ENCODE measurements around the gene TMEM145. TPM values are rescaled to one million over a fixed set of nuclear protein-coding genes. Genes with fewer than 3 reads are reported as not detected.

The TMEM145 gene
- total and polyA plus RNA-seq, 2 donors (not counting 1 experiment from before 2014, with no cell fraction given), result 0.05 to 0.83 TPM

- Histone ChIP-seq H3K36me3 (ENCODE audit: control insufficient read depth, insufficient read depth, low read length) (peaks cover 58% of the 10 kb centered on the region), H3K79me2 (ENCODE audit: control insufficient read depth, insufficient read depth, low read length) (peaks cover 4% of the 10 kb centered on the region), H3K4me1 (ENCODE audit: control insufficient read depth, extremely low read depth, insufficient read depth, low read length) (no peaks in the 10 kb centered on the region), H2AFZ (ENCODE audit: low read length) (no peak overlapping the region), H3K4me3 (replicated peaks in 1 of 4; ENCODE audit: control extremely low read depth in 1 of 4, insufficient read depth in 1 of 4, low read depth in 3 of 4, low read length in 4 of 4) (no peak overlapping the region), H4K20me1 (ENCODE audit: control insufficient read depth, extremely low read depth, insufficient read depth, low read length) (no peaks in the 10 kb centered on the region), H3K27me3 (ENCODE audit: control insufficient read depth, insufficient read depth, low read length) (no peaks in the 10 kb centered on the region), H3K27ac (ENCODE audit: insufficient read depth, low read length) (no peak overlapping the region), H3K9ac (ENCODE audit: insufficient read depth, low read length) (no peak overlapping the region), H3K9me3 (ENCODE audit: control insufficient read depth, insufficient read depth, low read depth, low read length) (no peaks in the 10 kb centered on the region), H3K4me2 (ENCODE audit: extremely low read depth, insufficient read depth, low read length) (no peak overlapping the region)
- no peak for TF ChIP-seq EZH2 (IDR thresholded peaks at IDR 0.05; ENCODE audit: low read length, missing control alignments)
- no peak for TF ChIP-seq CTCF (conservative IDR thresholded peaks at IDR 0.05 in 1 of 2, IDR thresholded peaks at IDR 0.05 in 1 of 2; ENCODE audit: low read depth in 1 of 2, low read length in 2 of 2)
- no peak for DNase-seq (ENCODE audit: low read depth in 2 of 2)
Measured at GRCh38 chr19:42291435-42291810, 21.7 kb upstream of the TMEM145 start.

- DNase-seq (ENCODE audit: low read depth in 2 of 2), result no peak
- TF ChIP-seq EZH2 (IDR thresholded peaks at IDR 0.05; ENCODE audit: low read length, missing control alignments) (no peak), CTCF (conservative IDR thresholded peaks at IDR 0.05 in 1 of 2, IDR thresholded peaks at IDR 0.05 in 1 of 2; ENCODE audit: low read depth in 1 of 2, low read length in 2 of 2) (no peak)
- Histone ChIP-seq H3K9ac (ENCODE audit: insufficient read depth, low read length) (no peak overlapping the region), H3K4me2 (ENCODE audit: extremely low read depth, insufficient read depth, low read length) (no peak overlapping the region), H2AFZ (ENCODE audit: low read length) (no peak overlapping the region), H3K27ac (ENCODE audit: insufficient read depth, low read length) (no peak overlapping the region), H4K20me1 (ENCODE audit: control insufficient read depth, extremely low read depth, insufficient read depth, low read length) (no peaks in the 10 kb centered on the region), H3K27me3 (ENCODE audit: control insufficient read depth, insufficient read depth, low read length) (no peaks in the 10 kb centered on the region), H3K4me1 (ENCODE audit: control insufficient read depth, extremely low read depth, insufficient read depth, low read length) (no peaks in the 10 kb centered on the region), H3K79me2 (ENCODE audit: control insufficient read depth, insufficient read depth, low read length) (no peaks in the 10 kb centered on the region), H3K4me3 (replicated peaks in 1 of 4; ENCODE audit: control extremely low read depth in 1 of 4, insufficient read depth in 1 of 4, low read depth in 3 of 4, low read length in 4 of 4) (no peak overlapping the region), H3K36me3 (ENCODE audit: control insufficient read depth, insufficient read depth, low read length) (peaks cover 53% of the 10 kb centered on the region), H3K9me3 (ENCODE audit: control insufficient read depth, insufficient read depth, low read depth, low read length) (no peaks in the 10 kb centered on the region)
Measured at GRCh38 chr19:42292042-42292960, 20.8 kb upstream of the TMEM145 start.

- no peaks in the 10 kb centered on the region for H4K20me1 ChIP-seq (ENCODE audit: control insufficient read depth, extremely low read depth, insufficient read depth, low read length)
- peaks cover 46% of the 10 kb centered on the region for H3K36me3 ChIP-seq (ENCODE audit: control insufficient read depth, insufficient read depth, low read length)
Measured at GRCh38 chr19:42292963-42293362, 20.1 kb upstream of the TMEM145 start.

More at GRCh38 chr19:42292963-42293362, 20.1 kb upstream of the TMEM145 start:
- no peaks in the 10 kb centered on the region for H3K27me3 ChIP-seq (ENCODE audit: control insufficient read depth, insufficient read depth, low read length)
- H2AFZ ChIP-seq (ENCODE audit: low read length), result no peak overlapping the region
- DNase-seq (ENCODE audit: low read depth in 2 of 2), result no peak
- no peak overlapping the region for H3K4me3 ChIP-seq (replicated peaks in 1 of 4; ENCODE audit: control extremely low read depth in 1 of 4, insufficient read depth in 1 of 4, low read depth in 3 of 4, low read length in 4 of 4)
- TF ChIP-seq CTCF (conservative IDR thresholded peaks at IDR 0.05 in 1 of 2, IDR thresholded peaks at IDR 0.05 in 1 of 2; ENCODE audit: low read depth in 1 of 2, low read length in 2 of 2) (no peak), EZH2 (IDR thresholded peaks at IDR 0.05; ENCODE audit: low read length, missing control alignments) (no peak)
- no peaks in the 10 kb centered on the region for H3K79me2 ChIP-seq (ENCODE audit: control insufficient read depth, insufficient read depth, low read length)
- H3K27ac ChIP-seq (ENCODE audit: insufficient read depth, low read length), result no peak overlapping the region
- H3K9me3 ChIP-seq (ENCODE audit: control insufficient read depth, insufficient read depth, low read depth, low read length), result no peaks in the 10 kb centered on the region
- no peaks in the 10 kb centered on the region for H3K4me1 ChIP-seq (ENCODE audit: control insufficient read depth, extremely low read depth, insufficient read depth, low read length)
- H3K4me2 ChIP-seq (ENCODE audit: extremely low read depth, insufficient read depth, low read length), result no peak overlapping the region
- H3K9ac ChIP-seq (ENCODE audit: insufficient read depth, low read length), result no peak overlapping the region

Data from fibroblast of lung (primary cell).